Measurements from ENCODE around the gene APH1B.

APH1B gene

DNA sequence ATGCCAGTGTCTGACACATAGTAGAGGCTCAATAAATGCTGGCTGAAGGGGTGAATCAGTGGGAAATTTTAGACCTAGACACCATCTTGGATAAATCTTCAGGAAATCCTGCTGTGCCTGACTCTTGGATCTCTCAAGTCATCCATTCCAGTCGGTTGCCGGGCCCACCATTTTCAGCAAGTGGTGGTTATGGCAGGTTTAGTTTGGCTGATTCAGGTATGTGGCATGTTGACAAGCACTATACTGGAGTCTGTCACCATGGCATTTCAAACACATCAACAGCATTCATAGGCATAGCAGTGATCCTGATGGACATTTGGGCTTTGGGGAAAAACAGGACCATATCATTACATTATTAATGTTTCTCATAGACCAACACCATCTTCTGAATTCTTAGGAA, 25.7 kb upstream of the APH1B start:
- no peak for DNase-seq (ENCODE audit: low read depth in 1 of 2, low spot score in 1 of 2)

- no peak for DNase-seq (ENCODE audit: low read depth in 1 of 2, low spot score in 1 of 2)
Measured at GRCh38 chr15:63252292-63252691, 25.1 kb upstream of the APH1B start.

GRCh38 chr15:63254991-63255390, 22.4 kb upstream of the APH1B start:
- no peak for DNase-seq (ENCODE audit: low read depth in 1 of 2, low spot score in 1 of 2)

DNA sequence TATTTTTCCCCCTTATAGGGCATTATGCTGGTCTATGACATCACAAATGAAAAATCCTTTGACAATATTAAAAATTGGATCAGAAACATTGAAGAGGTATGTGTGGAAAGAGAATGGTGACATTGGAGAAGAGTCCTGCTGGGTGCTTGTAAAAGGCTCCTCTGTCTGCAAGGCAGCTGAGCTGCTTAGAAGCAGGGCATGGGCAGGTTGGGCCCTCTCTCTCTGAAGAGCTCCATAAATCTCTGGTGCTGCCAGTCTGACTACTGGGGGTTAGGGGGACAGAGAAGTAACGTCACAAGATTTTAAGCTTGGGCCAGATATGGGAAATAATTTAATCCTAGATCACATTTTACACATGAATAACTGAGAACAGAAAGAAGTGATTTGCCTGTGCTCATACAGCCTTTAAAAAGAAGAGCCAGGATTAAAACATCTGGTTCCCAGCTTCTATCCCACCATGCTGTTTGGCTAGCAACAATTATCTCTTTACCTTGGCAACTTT, 21.9 kb upstream of the APH1B start:
- DNase-seq (ENCODE audit: low read depth in 1 of 2, low spot score in 1 of 2), result no peak

- no peak for DNase-seq (ENCODE audit: low read depth in 1 of 2, low spot score in 1 of 2)
Measured at GRCh38 chr15:63256433-63257274, 20.8 kb upstream of the APH1B start.

DNA sequence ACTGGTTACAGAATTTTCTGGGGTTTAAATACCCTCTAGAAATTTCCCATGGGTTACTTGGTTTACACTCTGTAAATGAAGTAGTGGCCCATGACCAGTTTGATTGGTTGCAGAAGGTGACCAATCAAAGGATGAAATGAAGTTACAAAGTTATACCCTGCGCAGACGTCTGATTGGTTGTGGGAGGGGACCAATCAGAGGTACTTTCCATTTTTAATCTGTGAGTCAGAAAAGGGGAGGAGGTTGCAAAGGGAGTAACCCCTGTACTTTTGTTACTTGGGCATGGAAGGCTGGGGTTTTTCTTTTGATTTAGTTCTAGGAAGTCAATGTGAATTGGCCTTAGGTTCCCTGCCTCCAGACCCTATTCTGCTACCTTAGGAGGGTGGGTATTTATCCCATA, 18.7 kb upstream of the APH1B start:
- no peak for DNase-seq (ENCODE audit: low read depth in 1 of 2, low spot score in 1 of 2)

DNA sequence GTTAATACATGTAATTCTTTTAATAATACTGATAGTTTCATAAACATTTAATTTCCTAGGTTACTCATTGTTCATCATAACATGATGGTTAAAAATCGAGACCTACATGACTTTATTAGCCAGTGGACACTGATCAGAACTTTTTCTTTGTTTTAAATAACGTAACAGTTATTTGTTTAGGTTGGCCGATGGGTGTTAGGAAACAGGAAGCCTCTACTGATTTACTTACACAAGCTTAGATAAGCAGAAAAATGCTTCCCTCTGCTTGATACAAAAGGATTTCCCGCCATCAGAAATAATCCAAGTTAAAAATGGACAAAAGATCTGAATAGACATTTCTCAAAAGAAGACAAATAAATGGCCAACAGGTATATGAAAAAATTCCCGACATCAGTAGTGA, 16.6 kb upstream of the APH1B start:
- no peak for DNase-seq (ENCODE audit: low read depth in 1 of 2, low spot score in 1 of 2)

DNA sequence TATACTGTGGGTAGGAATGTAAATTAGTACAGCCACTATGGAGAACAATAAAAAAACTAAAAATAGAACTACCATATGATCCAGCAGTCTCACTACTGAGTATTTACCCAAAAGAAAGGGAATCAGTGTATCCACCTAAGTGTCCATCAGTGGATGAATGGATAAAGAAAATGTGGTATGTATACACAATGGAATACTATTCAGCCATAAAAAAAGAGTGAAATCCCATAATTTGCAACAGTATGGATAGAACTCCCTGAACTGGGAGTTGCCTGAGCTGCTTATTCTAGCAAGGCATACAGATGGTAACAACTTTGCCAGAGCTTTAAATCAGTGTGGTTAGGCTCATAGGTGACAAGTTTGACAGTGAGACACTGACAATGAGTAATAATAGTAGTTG, 16.1 kb upstream of the APH1B start:
- no peak for DNase-seq (ENCODE audit: low read depth in 1 of 2, low spot score in 1 of 2)

DNA sequence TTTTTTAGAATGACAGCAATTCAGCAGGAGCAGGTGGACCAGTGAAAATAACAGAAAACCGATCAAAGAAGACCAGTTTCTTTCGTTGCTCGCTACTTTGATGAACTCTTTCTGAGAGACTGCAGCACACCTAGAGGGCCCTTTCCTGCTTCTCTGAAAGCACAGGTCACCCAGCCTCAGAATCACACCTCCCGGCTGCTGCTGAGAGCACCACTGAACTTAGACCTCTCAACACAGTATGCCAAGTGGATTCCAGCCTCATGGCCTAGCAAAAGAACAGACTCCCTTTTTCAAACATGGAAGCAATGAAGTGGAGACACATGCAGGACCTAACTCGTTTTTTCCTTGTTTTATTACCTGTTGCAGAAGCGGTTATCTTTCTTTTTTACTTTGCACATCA, 13.9 kb upstream of the APH1B start:
- no peak for DNase-seq (ENCODE audit: low read depth in 1 of 2, low spot score in 1 of 2)

DNA sequence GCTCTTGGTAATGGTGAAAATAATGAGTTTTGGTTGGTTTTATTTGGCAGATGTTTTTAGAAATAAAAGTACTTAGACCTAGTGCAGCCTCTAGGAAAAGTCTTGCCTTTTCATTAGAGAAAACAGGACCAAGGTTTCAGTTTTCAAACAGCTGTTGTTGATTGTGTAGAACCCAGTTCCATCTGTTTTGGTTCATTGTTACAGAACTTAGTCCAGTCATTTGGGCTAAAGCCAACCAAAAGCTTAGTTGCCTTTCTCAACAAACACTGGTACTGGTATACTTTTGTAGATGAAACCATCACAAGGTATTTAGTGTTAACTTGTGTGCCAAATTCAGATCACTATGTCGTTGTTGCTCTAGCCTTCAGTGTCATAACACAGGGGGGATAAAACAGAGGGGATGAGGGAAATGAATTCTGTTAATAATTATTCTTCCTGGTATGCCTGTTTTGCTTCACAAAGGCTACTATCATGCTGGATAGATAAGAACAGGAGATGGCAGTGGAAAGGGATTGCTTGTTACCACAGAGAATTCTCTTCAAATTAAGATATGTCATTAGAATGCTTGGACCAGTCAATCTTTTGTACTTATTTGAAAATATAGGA, 12.6 kb upstream of the APH1B start:
- no peak for DNase-seq (ENCODE audit: low read depth in 1 of 2, low spot score in 1 of 2)

GRCh38 chr15:63274427-63274826, 3.0 kb upstream of the APH1B start:
- no peak for DNase-seq (ENCODE audit: low read depth in 1 of 2, low spot score in 1 of 2)

DNA sequence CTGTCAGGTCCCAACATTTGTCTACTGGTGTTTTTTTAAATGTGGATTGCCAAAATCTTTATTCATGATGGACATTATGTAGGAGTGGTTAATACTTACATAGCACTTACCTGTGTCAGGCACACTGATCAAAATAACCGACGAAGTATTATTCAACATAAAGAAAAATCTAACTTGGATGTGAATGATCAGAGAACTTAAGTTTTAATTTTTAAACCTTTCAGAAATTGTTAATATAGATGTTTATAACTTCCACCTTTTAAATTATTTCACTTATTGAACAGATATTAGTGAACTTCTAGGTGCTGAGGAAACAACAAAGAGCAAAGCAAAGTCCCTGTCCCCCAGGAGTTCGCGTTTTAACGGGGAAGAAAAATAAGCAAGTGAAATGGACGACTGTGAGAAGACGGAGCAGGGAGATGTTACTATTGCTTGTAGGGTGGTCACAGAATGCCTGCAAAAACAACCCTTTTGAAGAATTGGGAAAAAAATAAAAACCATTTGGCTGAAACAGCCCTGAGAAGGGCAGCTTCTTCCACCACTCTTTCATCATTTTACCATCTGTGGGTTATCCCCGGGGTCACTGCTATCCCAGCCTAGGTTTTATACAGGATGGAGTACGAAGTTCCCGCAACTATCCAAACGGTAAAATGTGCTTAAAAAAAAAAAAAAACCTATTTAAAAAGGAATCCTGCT, 915 bp upstream of the APH1B start:
- DNase-seq (ENCODE audit: low read depth in 1 of 2, low spot score in 1 of 2), result no peak

- no peak for DNase-seq (ENCODE audit: low read depth in 1 of 2, low spot score in 1 of 2)
Measured at GRCh38 chr15:63277893-63278456, 570 bp downstream of the APH1B start.

- no peak for DNase-seq (ENCODE audit: low read depth in 1 of 2, low spot score in 1 of 2)
Measured at GRCh38 chr15:63283126-63283525, 5.7 kb downstream of the APH1B start.

DNA sequence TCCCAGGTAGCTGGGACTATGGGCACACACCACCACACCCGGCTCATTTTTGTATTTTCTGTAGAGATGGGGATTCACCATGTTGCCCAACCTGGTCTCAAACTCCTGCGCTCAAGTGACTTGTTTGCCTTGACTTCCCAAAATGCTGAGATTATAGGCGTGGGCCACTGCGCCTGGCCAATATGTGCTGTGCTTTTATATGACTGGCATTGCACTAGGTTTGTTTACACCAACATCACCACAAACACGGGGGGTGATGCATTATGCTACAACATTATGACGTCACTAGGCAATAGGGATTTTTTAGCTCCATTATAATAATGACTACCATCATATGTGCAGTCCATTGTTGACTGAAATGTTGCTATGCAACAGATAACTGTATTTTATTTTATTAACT, 6.9 kb downstream of the APH1B start:
- no peak for DNase-seq (ENCODE audit: low read depth in 1 of 2, low spot score in 1 of 2)

- no peak for DNase-seq (ENCODE audit: low read depth in 1 of 2, low spot score in 1 of 2)
Measured at GRCh38 chr15:63287109-63287508, 9.7 kb downstream of the APH1B start.

DNA sequence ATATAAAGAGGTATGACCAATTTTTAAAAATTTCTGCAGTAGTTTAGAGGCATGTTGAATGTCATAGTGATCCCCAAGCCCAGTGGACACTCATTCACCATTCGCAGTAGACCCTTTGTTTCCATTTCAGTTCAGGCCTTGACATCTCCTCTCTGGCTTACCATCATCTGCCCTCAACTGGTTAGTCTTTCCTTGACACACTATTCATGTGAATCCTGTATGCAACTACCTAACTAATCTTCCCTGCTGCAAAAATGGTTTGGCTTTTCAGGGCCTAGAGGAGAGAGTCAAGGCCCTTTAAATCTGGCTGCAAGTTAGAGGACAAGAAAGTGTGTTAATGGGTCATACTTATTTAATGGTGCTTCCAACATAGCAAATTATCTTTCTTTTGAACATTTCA, 10.9 kb downstream of the APH1B start:
- DNase-seq (ENCODE audit: low read depth in 1 of 2, low spot score in 1 of 2), result no peak

DNA sequence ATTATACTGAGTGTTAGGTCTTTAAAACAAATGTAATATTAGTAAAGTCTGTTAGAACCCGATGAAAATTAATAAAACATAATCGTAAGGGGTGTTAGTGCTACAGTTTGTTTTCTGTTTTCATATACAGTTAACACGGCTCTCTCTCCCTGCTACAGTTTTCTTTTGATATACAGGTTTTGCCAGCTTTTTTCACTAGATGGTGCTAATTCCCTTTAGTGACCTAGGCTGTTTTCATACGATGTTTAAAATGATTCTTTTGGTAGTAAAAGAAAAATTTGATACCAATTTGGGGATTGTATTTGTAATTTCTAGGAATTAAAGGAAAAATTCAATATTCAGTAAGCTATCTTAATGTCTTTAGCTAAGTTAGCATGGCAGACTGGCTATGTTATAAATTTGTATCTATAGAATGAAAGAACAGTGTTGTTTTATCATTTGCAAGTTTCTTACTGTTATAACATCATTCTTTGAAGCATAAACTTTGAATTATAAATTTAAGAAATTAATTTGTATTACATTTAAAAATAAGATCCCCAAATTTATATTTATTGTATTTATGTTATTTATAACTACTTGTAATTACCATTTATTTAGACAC, 11.5 kb downstream of the APH1B start:
- no peak for DNase-seq (ENCODE audit: low read depth in 1 of 2, low spot score in 1 of 2)

GRCh38 chr15:63291507-63291906, 14.1 kb downstream of the APH1B start:
- no peak for DNase-seq (ENCODE audit: low read depth in 1 of 2, low spot score in 1 of 2)

- no peak for DNase-seq (ENCODE audit: low read depth in 1 of 2, low spot score in 1 of 2)
Measured at GRCh38 chr15:63292241-63292640, 14.8 kb downstream of the APH1B start.

GRCh38 chr15:63292771-63293170, 15.4 kb downstream of the APH1B start:
- no peak for DNase-seq (ENCODE audit: low read depth in 1 of 2, low spot score in 1 of 2)

Measured in stimulated activated CD4-positive, alpha-beta T cell treated with anti-CD3 and anti-CD28 coated beads, Interleukin-15, amount 100 ng/mL, for 1 hour (primary cell).